K562 (cell line): ENCODE measurements around the gene IFI27L1. TPM values are rescaled to one million over a fixed set of nuclear protein-coding genes. Genes with fewer than 3 reads are reported as not detected.

Experiments used
- ATAC-seq: fragments of 200-7000 bp; cut with Tn5 transposase; 3 replicates; pipeline ENCODE4 v1.9.1; 2020; ENCODE audit warnings: moderate library complexity
- BruUV-seq: library from RNA; stranded (reverse); fragments of 400-500 nt; replicated peaks from 2 replicates; lab custom pipeline; 2021; lab: Mats Ljungman, UMichigan
- CTCF ChIA-PET: fragments of 300-600 bp; formaldehyde crosslinking; extraction: SDS; loops from one replicate; lab custom pipeline; 2021; ENCODE audit warnings: low intra/inter-chr PET ratio; lab: Yijun Ruan, JAX
- POLR2A ChIA-PET: fragments of 300-600, 350-650 bp; sonication (Branson Sonifier 250); formaldehyde crosslinking; extraction: SDS; loops from one replicate; lab custom pipeline; 2021; ENCODE audit warnings: antibody characterized with exemption, inconsistent platforms; lab: Yijun Ruan, JAX
- DNase-seq, 4 experiments: peaks; one replicate each; pipeline versions ENCODE4 v3.0.0 to v3.0.0-alpha.2; 2011 to 2018; ENCODE audit warnings: low spot score in 3 of 4, mixed read lengths in 3 of 4; ENCODE audit errors: extremely low read depth in 1 of 4
- FAIRE-seq: peaks from 2 replicates; lab custom pipeline; 2011; peaks lifted over from hg19 to GRCh38; lab: Jason Lieb, UNC
- H2AFZ ChIP-seq: 2 replicates; pipeline ENCODE4 v1.6.0; 2011; ENCODE audit warnings: low read depth, low read length, control low read depth, inconsistent platforms
- H3K27ac ChIP-seq: fragments of 200-600 bp; 3 replicates; pipeline ENCODE4 v1.8.0; 2011; ENCODE audit warnings: low read depth, mild to moderate bottlenecking, control low read depth, inconsistent platforms, low read length, moderate library complexity, mixed read lengths; ENCODE audit errors: extremely low read depth
- H3K27me3 ChIP-seq, 2 experiments: fragments of 300-600 bp in 1 of 2; 2 replicates in 1 of 2; 3 replicates in 1 of 2; pipeline versions ENCODE4 v1.6.0 to v1.8.0; 2011; ENCODE audit warnings: inconsistent platforms in 2 of 2, low read length in 2 of 2, mild to moderate bottlenecking in 1 of 2, mixed read lengths in 1 of 2, moderate library complexity in 1 of 2; ENCODE audit not compliant: control insufficient read depth in 2 of 2, insufficient read depth in 2 of 2
- H3K36me3 ChIP-seq: fragments of 300-600 bp; 3 replicates; pipeline ENCODE4 v1.8.0; 2011; ENCODE audit warnings: mild to moderate bottlenecking, low read length, inconsistent platforms; ENCODE audit not compliant: control insufficient read depth, insufficient read depth
- H3K4me1 ChIP-seq, 2 experiments: fragments of 200-600 bp in 1 of 2; replicated peaks in 1 of 2; 2 replicates in 1 of 2; 3 replicates in 1 of 2; pipeline versions ENCODE4 v1.5.1 to v1.8.0; 2011; ENCODE audit warnings: inconsistent platforms in 2 of 2, low read length in 2 of 2, mild to moderate bottlenecking in 1 of 2, mixed read lengths in 1 of 2, moderate library complexity in 1 of 2; ENCODE audit not compliant: control insufficient read depth in 2 of 2, insufficient read depth in 2 of 2
- H3K4me2 ChIP-seq: 2 replicates; pipeline ENCODE4 v1.6.1; 2011; ENCODE audit warnings: low read length, control low read depth, inconsistent platforms, mixed read lengths; ENCODE audit not compliant: insufficient read depth
- H3K4me3 ChIP-seq: fragments of 200-600 bp; sonication (generic), shearing (Covaris generic); 2 replicates; pipeline ENCODE4 v1.5.1; 2016; ENCODE audit warnings: control low read depth, inconsistent platforms
- H3K79me2 ChIP-seq: fragments of 200-600 bp; 3 replicates; pipeline ENCODE4 v1.8.0; 2011; ENCODE audit warnings: low read length, inconsistent platforms; ENCODE audit not compliant: control insufficient read depth, insufficient read depth
- H3K9ac ChIP-seq, 2 experiments: 2 replicates each; pipeline versions ENCODE4 v1.6.0 to v1.6.1; 2011; ENCODE audit warnings: low read depth in 2 of 2, low read length in 2 of 2, control low read depth in 1 of 2, inconsistent platforms in 1 of 2, mild to moderate bottlenecking in 1 of 2, mixed read lengths in 1 of 2; ENCODE audit not compliant: insufficient read depth in 1 of 2
- H3K9me1 ChIP-seq: one replicate; pipeline ENCODE4 v1.6.0; 2011; ENCODE audit warnings: inconsistent platforms, mild to moderate bottlenecking, low read length, moderate library complexity; ENCODE audit not compliant: control insufficient read depth, insufficient read depth
- H3K9me3 ChIP-seq: replicated peaks from 2 replicates; pipeline ENCODE4 v1.5.1; 2011; ENCODE audit warnings: low read depth, low read length, inconsistent platforms; ENCODE audit not compliant: control insufficient read depth, insufficient read depth
- H4K20me1 ChIP-seq: replicated peaks from 2 replicates; pipeline ENCODE4 v1.6.1; 2011; ENCODE audit warnings: low read length, inconsistent platforms, mixed read lengths; ENCODE audit not compliant: control insufficient read depth, insufficient read depth
- NFIC ChIP-seq: fragments of 450-650 bp; IDR thresholded peaks from 2 replicates; pipeline ENCODE4 v1.6.1; 2017; ENCODE audit warnings: mild to moderate bottlenecking, inconsistent platforms
- NFIX ChIP-seq: fragments of 250-450 bp; sonication (Bioruptor Pico); IDR thresholded peaks from 2 replicates; pipeline ENCODE4 v1.4.0; 2020; ENCODE audit warnings: low read depth, mild to moderate bottlenecking, moderate library complexity
- NR0B1 ChIP-seq: fragments of 450-650 bp; IDR thresholded peaks from one replicate; pipeline ENCODE4 v1.6.1; 2018; ENCODE audit warnings: mild to moderate bottlenecking, moderate library complexity; ENCODE audit not compliant: partially characterized antibody
- PHF8 ChIP-seq: fragments of 200-600 bp; sonication (generic); IDR thresholded peaks from 2 replicates; pipeline ENCODE4 v1.6.1; 2012; ENCODE audit warnings: mixed run types, mild to moderate bottlenecking, inconsistent platforms, low read length, moderate library complexity, borderline replicate concordance
- WGBS: fragments of 100-300 bp; shearing (Covaris generic); methylation state at CpG from one replicate; pipeline ENCODE4 v1.1.6; 2016; ENCODE audit warnings: low coverage, mixed read lengths; ENCODE audit not compliant: insufficient coverage; ENCODE audit errors: missing lambda C conversion rate; 5-methylcytosine and 5-hydroxymethylcytosine counted together
- in situ Hi-C: fragments of 300-500 bp; cut with MboI; formaldehyde crosslinking; loops from 4 replicates; pipeline ENCODE4 v1.15.0; 2018; ENCODE audit warnings: inconsistent platforms, mixed read lengths
- intact Hi-C: fragments of 100-400 bp; cut with micrococcal nuclease; formaldehyde crosslinking; loops from 2 replicates; pipeline ENCODE4 v1.14.2; 2022
- polyA plus RNA-seq, 8 experiments: library from polyadenylated mRNA; depleted of rRNA in 4 of 8; stranded (reverse) in 5 of 8; unstranded in 3 of 8; fragments of >200 nt; fragmentation: Nextera tagmentation in 2 of 8; fragmentation: Illumina TruSeq in 1 of 8; extraction: Ambion mirVana in 2 of 8; extraction: Trizol in 1 of 8; gene quantifications; 2 replicates each; pipeline versions ENCODE4 v1.2.1 to v1.2.3, GENCODE V29; 2011 to 2014; ENCODE audit warnings: inconsistent platforms in 1 of 8, missing spikeins in 1 of 8
- total RNA-seq, 7 experiments: library from RNA; depleted of rRNA in 6 of 7; stranded (reverse); fragments of >200 nt in 6 of 7; fragmentation: Illumina TruSeq in 2 of 7; extraction: Trizol in 2 of 7; gene quantifications; 2 replicates each; pipeline versions ENCODE4 v1.2.1 to v1.2.3, GENCODE V29; 2011 to 2021; ENCODE audit warnings: low replicate concordance in 1 of 7
- TF ChIP-seq, protein P1 (sequence below), 2 experiments: fragments of 450-650 bp; formaldehyde crosslinking in 1 of 2; IDR thresholded peaks; 2 replicates each; pipeline versions ENCODE4 v1.4.0 to v1.6.1; 2014 to 2020; ENCODE audit warnings: mild to moderate bottlenecking in 2 of 2, borderline replicate concordance in 1 of 2, low read depth in 1 of 2
- TF ChIP-seq, protein P2 (sequence below): fragments of 250-450 bp; sonication (Bioruptor Pico); IDR thresholded peaks from 2 replicates; pipeline ENCODE4 v1.4.0; 2020; ENCODE audit warnings: mild to moderate bottlenecking

The IFI27L1 gene
- total and polyA plus RNA-seq, 9 of the 15 experiments (the other 6 are each of a cell fraction or from before 2014, with no cell fraction given), result 14.5 to 28.0 (median 23.8) TPM

GRCh38 chr14:94048691-94049624 is 32.2 kb upstream of the IFI27L1 start:
- H3K79me2 ChIP-seq, result no peaks in the 10 kb centered on the region
- ChIA-PET POLR2A (interaction anchor here (1.2 kb wide), 1 partner anchor 7 kb away, joined by 3 read pairs; no protein-coding TSS in a partner anchor), CTCF (no interaction called here)
- in situ Hi-C loops (no loop called here), intact Hi-C loops (no loop called here)
- no peak for ATAC-seq
- no peak overlapping the region for H3K9ac ChIP-seq
- no peak for DNase-seq
- BruUV-seq, result no TSS peak
- TF ChIP-seq, protein P1, sequence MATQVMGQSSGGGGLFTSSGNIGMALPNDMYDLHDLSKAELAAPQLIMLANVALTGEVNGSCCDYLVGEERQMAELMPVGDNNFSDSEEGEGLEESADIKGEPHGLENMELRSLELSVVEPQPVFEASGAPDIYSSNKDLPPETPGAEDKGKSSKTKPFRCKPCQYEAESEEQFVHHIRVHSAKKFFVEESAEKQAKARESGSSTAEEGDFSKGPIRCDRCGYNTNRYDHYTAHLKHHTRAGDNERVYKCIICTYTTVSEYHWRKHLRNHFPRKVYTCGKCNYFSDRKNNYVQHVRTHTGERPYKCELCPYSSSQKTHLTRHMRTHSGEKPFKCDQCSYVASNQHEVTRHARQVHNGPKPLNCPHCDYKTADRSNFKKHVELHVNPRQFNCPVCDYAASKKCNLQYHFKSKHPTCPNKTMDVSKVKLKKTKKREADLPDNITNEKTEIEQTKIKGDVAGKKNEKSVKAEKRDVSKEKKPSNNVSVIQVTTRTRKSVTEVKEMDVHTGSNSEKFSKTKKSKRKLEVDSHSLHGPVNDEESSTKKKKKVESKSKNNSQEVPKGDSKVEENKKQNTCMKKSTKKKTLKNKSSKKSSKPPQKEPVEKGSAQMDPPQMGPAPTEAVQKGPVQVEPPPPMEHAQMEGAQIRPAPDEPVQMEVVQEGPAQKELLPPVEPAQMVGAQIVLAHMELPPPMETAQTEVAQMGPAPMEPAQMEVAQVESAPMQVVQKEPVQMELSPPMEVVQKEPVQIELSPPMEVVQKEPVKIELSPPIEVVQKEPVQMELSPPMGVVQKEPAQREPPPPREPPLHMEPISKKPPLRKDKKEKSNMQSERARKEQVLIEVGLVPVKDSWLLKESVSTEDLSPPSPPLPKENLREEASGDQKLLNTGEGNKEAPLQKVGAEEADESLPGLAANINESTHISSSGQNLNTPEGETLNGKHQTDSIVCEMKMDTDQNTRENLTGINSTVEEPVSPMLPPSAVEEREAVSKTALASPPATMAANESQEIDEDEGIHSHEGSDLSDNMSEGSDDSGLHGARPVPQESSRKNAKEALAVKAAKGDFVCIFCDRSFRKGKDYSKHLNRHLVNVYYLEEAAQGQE (IDR thresholded peaks at IDR 0.05; ENCODE audit: borderline replicate concordance), result no peak
- TF ChIP-seq, protein P1 (CRISPR knock-in tag; IDR thresholded peaks at IDR 0.05; ENCODE audit: low read depth), result no peak
- TF ChIP-seq NFIC (peak; percentile 91), NR0B1 (no peak), NFIX (CRISPR knock-in tag) (peak; percentile 62), PHF8 (no peak)
- TF ChIP-seq, protein P2, sequence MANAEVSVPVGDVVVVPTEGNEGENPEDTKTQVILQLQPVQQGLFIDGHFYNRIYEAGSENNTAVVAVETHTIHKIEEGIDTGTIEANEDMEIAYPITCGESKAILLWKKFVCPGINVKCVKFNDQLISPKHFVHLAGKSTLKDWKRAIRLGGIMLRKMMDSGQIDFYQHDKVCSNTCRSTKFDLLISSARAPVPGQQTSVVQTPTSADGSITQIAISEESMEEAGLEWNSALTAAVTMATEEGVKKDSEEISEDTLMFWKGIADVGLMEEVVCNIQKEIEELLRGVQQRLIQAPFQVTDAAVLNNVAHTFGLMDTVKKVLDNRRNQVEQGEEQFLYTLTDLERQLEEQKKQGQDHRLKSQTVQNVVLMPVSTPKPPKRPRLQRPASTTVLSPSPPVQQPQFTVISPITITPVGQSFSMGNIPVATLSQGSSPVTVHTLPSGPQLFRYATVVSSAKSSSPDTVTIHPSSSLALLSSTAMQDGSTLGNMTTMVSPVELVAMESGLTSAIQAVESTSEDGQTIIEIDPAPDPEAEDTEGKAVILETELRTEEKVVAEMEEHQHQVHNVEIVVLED (CRISPR knock-in tag), result no peak
- peaks cover 80% of the 10 kb centered on the region for H3K36me3 ChIP-seq
- FAIRE-seq, result no peak
- no peak overlapping the region for H3K4me3 ChIP-seq
- H3K9me3 ChIP-seq, result no peaks in the 10 kb centered on the region
- H2AFZ ChIP-seq, result no peak overlapping the region
- H3K27ac ChIP-seq, result no peak overlapping the region
- WGBS, result 87% methylated on average over 9 of the region's 10 CpGs
- no peaks in the 10 kb centered on the region; a peak in 1 of 5 replicates for H3K4me1 ChIP-seq
- no peak overlapping the region for H3K4me2 ChIP-seq
- no peaks in the 10 kb centered on the region for H4K20me1 ChIP-seq
- no peaks in the 10 kb centered on the region for H3K9me1 ChIP-seq
- H3K27me3 ChIP-seq, result no peaks in the 10 kb centered on the region
